Measurements from ENCODE around the gene DDX56.

DNA sequence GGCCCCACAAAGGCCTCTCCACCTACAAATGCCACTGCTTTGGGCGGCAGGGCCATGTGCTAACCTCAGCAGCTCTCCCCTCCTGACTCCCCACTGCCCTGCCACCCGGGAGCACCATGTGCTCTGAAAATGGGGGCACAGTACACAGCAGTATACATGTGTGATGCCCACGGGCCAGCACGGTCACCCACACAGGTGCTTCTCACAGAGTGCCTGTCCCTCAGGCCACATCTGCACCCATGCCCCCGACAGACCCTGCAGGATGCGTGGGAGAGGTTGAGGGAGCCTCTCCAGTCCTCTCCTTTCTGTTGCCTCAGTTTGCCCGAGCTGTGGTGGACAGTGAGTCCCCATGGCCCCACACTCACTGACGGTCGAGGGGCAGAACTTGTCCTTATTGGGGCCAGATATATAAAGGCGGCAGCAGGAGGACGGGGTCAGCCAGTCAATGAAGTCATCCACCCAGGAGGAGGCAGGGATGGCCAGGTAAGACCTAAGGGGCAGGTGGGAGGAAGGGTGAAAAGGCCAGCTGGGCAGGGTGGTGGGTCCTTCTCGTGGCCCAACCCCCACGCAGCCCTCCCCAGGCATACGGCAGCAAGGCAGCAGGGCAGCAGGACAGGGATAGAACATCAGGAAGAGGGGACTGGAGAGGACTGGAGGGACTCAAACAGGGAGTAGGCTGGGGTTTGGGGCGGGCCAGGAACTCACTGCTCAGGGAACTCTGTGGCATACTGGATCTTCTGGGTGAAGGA lies 52.2 kb downstream of the DDX56 start:
- TF ChIP-seq, protein P1, sequence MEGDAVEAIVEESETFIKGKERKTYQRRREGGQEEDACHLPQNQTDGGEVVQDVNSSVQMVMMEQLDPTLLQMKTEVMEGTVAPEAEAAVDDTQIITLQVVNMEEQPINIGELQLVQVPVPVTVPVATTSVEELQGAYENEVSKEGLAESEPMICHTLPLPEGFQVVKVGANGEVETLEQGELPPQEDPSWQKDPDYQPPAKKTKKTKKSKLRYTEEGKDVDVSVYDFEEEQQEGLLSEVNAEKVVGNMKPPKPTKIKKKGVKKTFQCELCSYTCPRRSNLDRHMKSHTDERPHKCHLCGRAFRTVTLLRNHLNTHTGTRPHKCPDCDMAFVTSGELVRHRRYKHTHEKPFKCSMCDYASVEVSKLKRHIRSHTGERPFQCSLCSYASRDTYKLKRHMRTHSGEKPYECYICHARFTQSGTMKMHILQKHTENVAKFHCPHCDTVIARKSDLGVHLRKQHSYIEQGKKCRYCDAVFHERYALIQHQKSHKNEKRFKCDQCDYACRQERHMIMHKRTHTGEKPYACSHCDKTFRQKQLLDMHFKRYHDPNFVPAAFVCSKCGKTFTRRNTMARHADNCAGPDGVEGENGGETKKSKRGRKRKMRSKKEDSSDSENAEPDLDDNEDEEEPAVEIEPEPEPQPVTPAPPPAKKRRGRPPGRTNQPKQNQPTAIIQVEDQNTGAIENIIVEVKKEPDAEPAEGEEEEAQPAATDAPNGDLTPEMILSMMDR (optimal IDR thresholded peaks at IDR 0.05 in 1 of 3, IDR thresholded peaks at IDR 0.05 in 1 of 3, conservative IDR thresholded peaks at IDR 0.05 in 1 of 3; ENCODE audit: extremely low read depth in 1 of 3, insufficient read depth in 2 of 3, low read length in 3 of 3) = no peak
- TF ChIP-seq EZH2 (IDR thresholded peaks at IDR 0.05; ENCODE audit: low read length) = no peak
